ENCODE measurements around the gene AP5S1.
"Not testable (repeated sequence)": the region's sequence is repeated elsewhere in the genome, so short reads cannot be mapped to it uniquely, and the experiment has no call there.

AP5S1 gene

GRCh38 chr20:3820048-3820900, at the start of gene AP5S1:
Gene AP5S1 (plus strand): TSS chr20:3820547. CDS start chr20:3822118, 1,571 bp downstream.
- peak; percentile 83 to 84 for DNase-seq (ENCODE audit: low read depth in 2 of 2)

- no peak for DNase-seq (ENCODE audit: low read depth in 2 of 2)
Observed at GRCh38 chr20:3771552-3772058, 48.7 kb upstream of the AP5S1 start.

- DNase-seq (ENCODE audit: low read depth in 2 of 2): no peak
Observed at GRCh38 chr20:3775457-3776108, 44.8 kb upstream of the AP5S1 start.

GRCh38 chr20:3777381-3777715, 43.0 kb upstream of the AP5S1 start:
- DNase-seq (ENCODE audit: low read depth in 2 of 2): no peak

- DNase-seq (ENCODE audit: low read depth in 2 of 2): no peak
Observed at GRCh38 chr20:3777716-3778629, 42.4 kb upstream of the AP5S1 start.

GRCh38 chr20:3778976-3779375, 41.4 kb upstream of the AP5S1 start:
- no peak for DNase-seq (ENCODE audit: low read depth in 2 of 2)

- DNase-seq (ENCODE audit: low read depth in 2 of 2): no peak
Observed at GRCh38 chr20:3781153-3781910, 39.0 kb upstream of the AP5S1 start, which contains the start of gene SPEF1. Gene SPEF1 (minus strand): TSS chr20:3781448. CDS start chr20:3781287, 161 bp downstream.

- no peak for DNase-seq (ENCODE audit: low read depth in 2 of 2)
Observed at GRCh38 chr20:3782597-3782996, 37.8 kb upstream of the AP5S1 start.

GRCh38 chr20:3783068-3783489, 37.3 kb upstream of the AP5S1 start:
- DNase-seq (ENCODE audit: low read depth in 2 of 2): no peak

- DNase-seq (ENCODE audit: low read depth in 2 of 2): no peak
Observed at GRCh38 chr20:3783511-3784195, 36.7 kb upstream of the AP5S1 start.

GRCh38 chr20:3784216-3784853, 36.0 kb upstream of the AP5S1 start:
- no peak for DNase-seq (ENCODE audit: low read depth in 2 of 2)

- DNase-seq (ENCODE audit: low read depth in 2 of 2): no peak
Observed at GRCh38 chr20:3784863-3785239, 35.5 kb upstream of the AP5S1 start.

- no peak for DNase-seq (ENCODE audit: low read depth in 2 of 2)
Observed at GRCh38 chr20:3785240-3786125, 34.9 kb upstream of the AP5S1 start.

GRCh38 chr20:3786126-3786484, 34.2 kb upstream of the AP5S1 start:
- DNase-seq (ENCODE audit: low read depth in 2 of 2): no peak

GRCh38 chr20:3786665-3787323, 33.6 kb upstream of the AP5S1 start, which contains the start of gene CENPB:
Gene CENPB (minus strand): TSS chr20:3786740. CDS start chr20:3786483, 257 bp downstream.
- peak; percentile 71 to 81 for DNase-seq (ENCODE audit: low read depth in 2 of 2)

GRCh38 chr20:3787324-3788014, 32.9 kb upstream of the AP5S1 start:
- no peak for DNase-seq (ENCODE audit: low read depth in 2 of 2)

GRCh38 chr20:3788685-3789155, 31.6 kb upstream of the AP5S1 start:
- no peak for DNase-seq (ENCODE audit: low read depth in 2 of 2)

GRCh38 chr20:3789201-3789600, 31.1 kb upstream of the AP5S1 start:
- DNase-seq (ENCODE audit: low read depth in 2 of 2): not testable (repeated sequence)

Data from activated CD8-positive, alpha-beta memory T cell treated with anti-CD3 and anti-CD28 coated beads for 4 hours (primary cell).